Heart right ventricle (tissue), 16 donors: ENCODE results near the gene GAA. TPM values are rescaled to one million over a fixed set of nuclear protein-coding genes. Genes with fewer than 3 reads are reported as not detected.

ENCODE experiments used
- ATAC-seq, 8 donors: fragments of 200-7000 bp; cut with Tn5 transposase; one replicate each; pipeline ENCODE4 v1.9.1; 2020; ENCODE audit warnings: mild to moderate bottlenecking in 8 of 8, moderate library complexity in 8 of 8, moderate number of reproducible peaks in 1 of 8
- DNase-seq, 2 donors: peaks; one replicate each; pipeline ENCODE4 v3.0.0-alpha.2; 2020
- H3K27ac ChIP-seq, 10 donors: fragments of 200-600 bp; sonication (generic) in 2 of 10; one replicate each; pipeline versions ENCODE4 v1.5.0 to v1.8.0; 2020 to 2022; ENCODE audit warnings: mild to moderate bottlenecking in 3 of 10
- H3K27me3 ChIP-seq, 7 donors: fragments of 200-600 bp; one replicate each; pipeline ENCODE4 v1.8.0; 2021 to 2022; ENCODE audit warnings: mild to moderate bottlenecking in 2 of 7
- H3K36me3 ChIP-seq, 9 donors: fragments of 200-600 bp; sonication (generic) in 1 of 9; one replicate each; pipeline versions ENCODE4 v1.5.0 to v1.8.0; 2020 to 2022; ENCODE audit warnings: mild to moderate bottlenecking in 2 of 9
- H3K4me1 ChIP-seq, 9 donors: fragments of 200-600 bp; sonication (generic) in 1 of 9; one replicate each; pipeline versions ENCODE4 v1.5.0 to v1.8.0; 2020 to 2022; ENCODE audit warnings: mild to moderate bottlenecking in 4 of 9
- H3K4me3 ChIP-seq, 10 donors: fragments of 200-600 bp; sonication (generic) in 2 of 10; one replicate each; pipeline versions ENCODE4 v1.5.0 to v1.8.0; 2020 to 2022; ENCODE audit warnings: mild to moderate bottlenecking in 7 of 10, moderate library complexity in 2 of 10
- H3K9me3 ChIP-seq, 11 donors: fragments of 200-600 bp in 10 of 11; sonication (generic) in 2 of 11; one replicate each; pipeline versions ENCODE4 v1.5.0 to v1.8.0; 2013 to 2022; ENCODE audit warnings: mild to moderate bottlenecking in 2 of 11, control low read depth in 1 of 11, moderate library complexity in 1 of 11
- CTCF ChIP-seq, 9 donors: fragments of 200-600 bp; sonication (generic) in 2 of 9; IDR thresholded peaks; one replicate each; pipeline versions ENCODE4 v1.5.0 to v1.8.0; 2021 to 2022; ENCODE audit warnings: antibody characterized with exemption in 9 of 9, mild to moderate bottlenecking in 5 of 9, moderate library complexity in 1 of 9
- WGBS, 2 donors: extraction: QIAGEN DNeasy Blood & Tissue Kit; methylation state at CpG; one replicate each; pipeline ENCODE4 v1.1.7; 2013; ENCODE audit warnings: inconsistent platforms in 1 of 2; 5-methylcytosine and 5-hydroxymethylcytosine counted together
- intact Hi-C, 10 donors: fragments of 100-400 bp; cut with DNase I; formaldehyde crosslinking; loops; one replicate each; pipeline versions ENCODE4 v1.11.1 to v1.14.2; 2022
- polyA plus RNA-seq, 2 donors: library from polyadenylated mRNA; stranded (reverse); fragments of 200-250 nt; gene quantifications; one replicate each; pipeline ENCODE4 v1.2.3, GENCODE V29; 2013
- total RNA-seq, 10 donors: library from RNA; stranded (reverse); fragmentation: NEBNext Ultra II Directional in 3 of 10; extraction: Animal tissue kit (Norgen Biotek cat#: 25700) in 3 of 10; gene quantifications; one replicate each; pipeline versions ENCODE4 v1.2.1 to v1.2.4, GENCODE V29; 2021 to 2023
- donor health status: Arrhythmogenic right ventricular cardiomyopathy.
- donor health status: ischemic (EF 13 %, LVEDD 7.1; RV severe dilation, severe dysfunction).
- donor health status: healthy with polysubstance abuse.
- donor health status: DM: no; HTN: yes; CAD: no.
- donor health status: DM: no; HTN: no; CAD: no.
- donor health status: ischemic (EF 25% LVEDD 6.9; RV normal size, moderate dysfunction).
- donor health status: ischemic (EF 25% LVEDD 5.7; RV mildly dilated, moderate dysfunction).
- donor health status: healthy.
- donor health status: DM: yes; HTN: yes; CAD: no.
- donor health status: Ischemic cardiomyopathy.
- donor health status: ischemic (EF 35%, LVEDD 5.7; RV mildly dilated, moderate dysfunction).
- donor health status: nonischemic (EF 11% LVEDD 7.7; RV severe dilation, severe dysfunction).
- donor health status: DM: yes; HTN: yes; CAD: no.
- donor health status: PGD.
- donor health status: ischemic (EF 29% LVEDD 5.4; RV normal size, mild dysfunction).
- donor health status: nonischemic (EF 23%, LVEDD 6.1; RV moderate dilation, normal function).

Gene GAA
- total and polyA plus RNA-seq, 12 donors = 26.4 to 67.7 (median 49.6) TPM

- H3K4me3 ChIP-seq = no peak overlapping the region
- H3K27me3 ChIP-seq = peaks cover 0 to 3% (median 0%) of the 10 kb centered on the region in 7 donors
- H3K9me3 ChIP-seq = no peaks in the 10 kb centered on the region
- 65 to 72% methylated on average over 14 of the region's 14 CpGs for WGBS, 2 donors
- intact Hi-C loops = no loop called here
- ATAC-seq = no peak
- TF ChIP-seq CTCF (IDR thresholded peaks at IDR 0.05) = no peak
- H3K4me1 ChIP-seq = no peaks in the 10 kb centered on the region
- no peaks in the 10 kb centered on the region for H3K36me3 ChIP-seq
- no peak overlapping the region for H3K27ac ChIP-seq
- no peak for DNase-seq
Observed at GRCh38 chr17:80125656-80126448, 24.5 kb downstream of the GAA start.

DNA sequence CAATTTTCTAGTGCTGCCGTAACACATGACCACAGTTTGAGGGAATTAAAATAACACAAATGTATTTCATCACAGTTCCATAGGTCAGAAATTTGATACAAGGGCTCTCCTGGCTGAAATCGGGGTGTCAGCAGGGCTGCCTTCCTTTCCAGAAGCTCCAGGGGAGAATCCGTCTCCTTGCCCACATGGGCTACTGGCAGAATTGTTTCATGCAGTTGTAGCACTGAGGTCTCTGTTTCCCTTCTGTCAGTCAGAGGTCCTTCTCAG, 25.0 kb downstream of the GAA start:
- peaks cover 0 to 3% (median 0%) of the 10 kb centered on the region in 7 donors for H3K27me3 ChIP-seq
- no peaks in the 10 kb centered on the region for H3K36me3 ChIP-seq
- H3K27ac ChIP-seq = no peak overlapping the region
- DNase-seq (no peak), ATAC-seq (no peak)
- WGBS, 2 donors = 85 to 86% methylated on average over 3 of the region's 3 CpGs
- H3K9me3 ChIP-seq = no peaks in the 10 kb centered on the region
- no peak for TF ChIP-seq CTCF (IDR thresholded peaks at IDR 0.05)
- no peak overlapping the region for H3K4me3 ChIP-seq
- H3K4me1 ChIP-seq = no peaks in the 10 kb centered on the region
- intact Hi-C loops = no loop called here

DNA sequence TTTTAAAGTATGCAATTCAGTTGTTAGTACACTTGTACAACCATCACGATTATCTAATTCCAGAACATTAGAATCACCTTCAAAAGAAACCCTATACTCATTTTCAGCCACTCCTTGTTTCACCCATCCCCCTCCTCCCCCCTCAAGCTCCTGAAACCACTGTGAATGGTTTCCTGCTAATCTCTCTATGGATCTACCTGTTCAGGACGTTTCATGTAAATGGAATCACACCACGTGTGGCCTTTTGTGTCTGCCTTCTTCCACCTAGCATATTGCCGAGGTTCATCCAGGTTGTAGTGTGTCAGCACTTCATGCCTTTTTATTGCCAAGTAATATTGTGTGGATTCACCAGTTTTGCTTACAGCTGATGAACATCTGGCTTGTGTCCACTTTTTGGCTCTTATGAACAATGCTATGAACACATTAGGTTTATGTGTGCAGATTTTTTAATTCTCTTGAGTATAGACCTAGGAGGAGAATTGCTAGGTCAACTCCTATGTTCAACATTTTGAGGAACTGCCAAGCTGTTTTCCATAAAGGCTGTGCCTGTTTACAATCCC, 27.7 kb downstream of the GAA start:
- no peak overlapping the region for H3K4me3 ChIP-seq
- intact Hi-C loops = no loop called here
- WGBS, 2 donors = 44 to 48% methylated on average over 4 of the region's 4 CpGs
- peaks cover 0 to 3% (median 0%) of the 10 kb centered on the region in 7 donors for H3K27me3 ChIP-seq
- no peaks in the 10 kb centered on the region for H3K4me1 ChIP-seq
- no peak overlapping the region for H3K27ac ChIP-seq
- H3K36me3 ChIP-seq = peaks cover 0 to 21% (median 9%) of the 10 kb centered on the region in 9 donors
- DNase-seq (no peak), ATAC-seq (no peak)
- no peak for TF ChIP-seq CTCF (IDR thresholded peaks at IDR 0.05)
- no peaks in the 10 kb centered on the region for H3K9me3 ChIP-seq

DNA sequence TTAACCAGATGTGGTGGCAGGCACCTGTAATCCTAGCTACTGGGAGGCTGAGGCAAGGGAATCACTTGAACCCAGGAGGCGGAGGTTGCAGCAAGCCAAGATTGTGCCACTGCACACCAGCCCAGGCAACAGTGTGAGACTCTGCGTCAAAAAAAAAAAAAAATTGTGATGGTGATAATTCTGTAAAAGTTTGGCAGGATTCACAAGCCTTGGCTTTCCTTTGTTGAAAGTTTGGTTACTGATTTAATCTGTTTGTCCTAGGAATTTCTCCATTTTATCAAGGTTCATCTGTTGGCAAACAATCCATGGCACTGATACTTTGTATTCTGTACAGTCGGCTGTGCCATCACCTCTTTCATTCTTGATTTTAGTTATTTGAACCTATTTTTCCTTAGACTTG, 29.6 kb downstream of the GAA start:
- intact Hi-C loops = no loop called here
- DNase-seq (no peak), ATAC-seq (no peak)
- WGBS, 2 donors = 91 to 94% methylated on average over 3 of the region's 3 CpGs
- Histone ChIP-seq H3K9me3 (no peaks in the 10 kb centered on the region), H3K4me3 (no peak overlapping the region), H3K4me1 (no peaks in the 10 kb centered on the region), H3K36me3 (peaks cover 0 to 40% (median 27%) of the 10 kb centered on the region in 9 donors), H3K27ac (no peak overlapping the region), H3K27me3 (no peaks in the 10 kb centered on the region)
- TF ChIP-seq CTCF (IDR thresholded peaks at IDR 0.05) = no peak
